ENCODE measurements around the gene ZNF333.
"Not testable (repeated sequence)": the region's sequence is repeated elsewhere in the genome, so short reads cannot be mapped to it uniquely, and the experiment has no call there.

ZNF333 gene

DNA sequence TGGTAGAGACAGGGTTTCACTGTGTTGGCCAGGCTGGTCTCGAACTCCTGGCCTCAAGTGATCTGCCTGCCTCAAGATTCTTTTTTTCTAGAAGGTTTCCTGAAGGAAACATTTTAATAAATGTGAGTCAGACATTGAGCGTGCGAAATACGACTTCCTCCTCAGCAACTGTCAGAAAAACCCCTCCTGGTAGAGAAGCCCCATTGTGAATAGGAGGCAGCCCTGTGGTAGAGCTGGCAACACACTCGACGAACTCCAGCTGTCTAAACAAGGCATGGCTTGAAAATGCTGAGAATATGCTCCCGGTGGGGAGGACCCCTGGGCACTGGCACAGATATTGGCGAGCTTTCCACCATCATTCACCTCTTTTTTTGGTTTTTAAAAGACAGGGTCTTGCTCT, 9.8 kb downstream of the ZNF333 start:
- DNase-seq (ENCODE audit: low spot score) = no peak

DNA sequence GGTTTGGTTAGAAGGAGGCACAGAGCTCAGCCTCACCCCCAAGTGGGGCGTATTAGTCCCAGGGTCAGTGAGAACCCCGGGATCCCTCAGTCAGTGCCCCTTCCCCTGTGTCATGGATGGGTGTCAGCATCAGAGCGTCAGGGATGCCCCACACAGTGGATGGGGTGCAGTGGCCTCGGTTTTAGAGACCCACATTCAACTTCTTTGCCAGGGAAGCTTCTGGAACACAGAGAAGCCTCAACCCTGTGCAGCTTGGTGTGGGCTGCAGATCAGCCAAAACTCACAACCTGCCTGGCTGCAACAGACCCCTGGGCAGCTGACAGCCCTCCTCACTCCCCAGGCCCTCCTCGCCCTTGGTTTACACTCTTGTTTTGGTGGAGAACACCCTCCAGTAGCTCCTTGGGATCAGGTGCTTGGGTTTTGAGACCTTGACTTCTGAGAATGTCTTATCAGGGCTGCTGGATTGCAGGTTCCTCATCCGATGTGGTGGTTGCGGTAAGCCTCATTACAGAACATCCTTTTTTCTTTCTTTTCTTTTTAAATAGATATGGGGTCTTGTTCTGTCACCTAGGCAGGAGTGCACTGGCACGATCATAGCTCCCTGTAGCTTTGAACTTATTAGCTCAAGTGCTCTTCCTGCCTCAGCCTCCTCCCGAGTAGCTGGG, 11.0 kb downstream of the ZNF333 start:
- no peak for DNase-seq (ENCODE audit: low spot score)

DNA sequence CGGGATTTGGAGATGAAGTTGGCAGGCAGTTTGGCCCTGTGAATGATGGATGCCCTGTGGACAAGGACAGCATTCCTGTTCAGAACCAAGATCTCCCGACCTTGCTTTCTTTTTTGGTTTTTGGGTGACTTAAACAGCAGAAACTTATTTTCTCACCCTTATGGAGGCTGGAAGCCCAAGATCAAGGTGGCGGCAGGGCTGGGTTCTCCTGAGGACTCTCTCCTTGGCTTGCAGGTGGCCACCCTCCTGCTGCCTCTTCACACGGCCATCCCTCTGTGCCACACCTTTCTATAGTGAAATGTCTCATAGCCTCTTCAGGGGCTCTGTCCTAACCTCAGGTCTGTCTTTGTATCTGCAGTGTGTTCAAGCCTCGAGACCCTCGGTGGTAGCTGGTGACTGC, 14.0 kb downstream of the ZNF333 start:
- no peak for DNase-seq (ENCODE audit: low spot score)

DNA sequence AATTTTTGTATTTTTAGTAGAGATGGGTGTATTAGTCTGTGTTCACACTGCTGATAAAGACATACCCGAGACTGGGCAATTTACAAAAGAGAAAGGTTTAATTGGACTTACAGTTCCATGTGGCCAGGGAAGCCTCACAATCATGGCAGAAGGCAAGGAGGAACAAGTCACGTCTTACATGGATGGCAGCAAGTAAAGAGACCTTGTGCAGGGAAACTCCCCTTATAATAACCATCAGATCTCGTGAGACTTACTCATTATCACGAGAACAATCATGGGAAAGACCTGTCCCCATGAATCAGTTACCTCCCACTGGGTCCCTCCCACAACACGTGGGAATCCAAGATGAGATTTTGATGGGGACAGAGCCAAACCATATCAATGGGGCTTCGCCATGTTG, 14.6 kb downstream of the ZNF333 start:
- DNase-seq (ENCODE audit: low spot score) = no peak

DNA sequence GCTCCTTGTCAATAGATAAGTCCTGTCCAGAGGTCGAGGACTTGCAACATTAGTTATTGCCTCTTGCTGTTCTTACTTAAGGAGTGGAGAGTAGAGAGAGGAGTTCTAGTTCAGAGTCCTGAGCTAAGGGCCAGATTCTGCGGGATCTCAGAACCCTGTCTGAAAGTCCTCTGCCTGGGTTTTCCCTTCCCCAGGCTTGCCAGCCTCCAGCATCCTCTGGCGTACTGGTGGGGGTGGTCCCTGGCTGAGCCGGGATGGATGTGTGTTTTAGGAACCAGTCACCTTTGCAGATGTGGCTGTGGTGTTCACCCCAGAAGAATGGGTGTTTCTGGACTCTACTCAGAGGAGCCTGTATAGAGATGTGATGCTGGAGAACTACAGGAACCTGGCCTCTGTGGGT, 26.0 kb downstream of the ZNF333 start:
- DNase-seq (ENCODE audit: low spot score) = no peak

DNA sequence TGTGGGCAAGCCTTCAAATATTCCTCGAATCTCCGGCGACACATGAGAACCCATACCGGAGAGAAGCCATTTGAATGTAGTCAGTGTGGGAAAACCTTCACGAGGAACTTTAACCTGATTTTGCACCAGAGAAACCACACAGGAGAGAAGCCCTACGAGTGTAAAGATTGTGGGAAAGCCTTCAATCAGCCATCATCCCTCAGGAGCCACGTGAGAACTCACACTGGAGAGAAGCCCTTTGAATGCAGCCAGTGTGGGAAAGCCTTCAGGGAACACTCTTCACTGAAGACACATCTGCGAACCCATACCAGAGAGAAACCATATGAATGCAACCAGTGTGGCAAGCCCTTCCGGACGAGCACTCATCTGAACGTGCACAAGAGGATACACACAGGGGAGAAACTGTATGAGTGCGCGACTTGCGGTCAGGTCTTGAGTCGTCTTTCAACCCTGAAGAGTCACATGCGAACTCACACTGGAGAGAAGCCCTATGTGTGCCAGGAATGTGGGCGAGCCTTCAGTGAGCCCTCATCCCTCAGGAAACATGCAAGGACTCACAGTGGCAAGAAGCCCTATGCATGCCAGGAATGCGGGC, 28.8 kb downstream of the ZNF333 start:
- DNase-seq (ENCODE audit: low spot score) = no peak

DNA sequence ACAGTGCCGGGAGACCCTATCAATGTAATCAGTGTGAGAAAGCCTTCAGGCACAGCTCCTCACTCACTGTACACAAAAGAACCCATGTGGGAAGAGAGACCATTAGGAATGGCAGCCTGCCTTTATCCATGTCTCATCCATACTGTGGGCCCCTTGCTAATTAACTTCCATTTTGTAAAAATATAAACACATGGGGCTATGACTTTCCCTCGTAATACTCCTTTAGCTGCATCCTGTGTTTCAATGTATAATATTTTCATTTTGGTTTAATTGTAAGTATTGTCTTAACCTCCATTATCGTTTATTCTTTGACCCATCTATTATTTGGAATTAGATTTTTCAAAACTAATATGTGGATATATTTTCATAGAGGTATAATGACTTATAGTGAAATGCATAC, 29.3 kb downstream of the ZNF333 start:
- no peak for DNase-seq (ENCODE audit: low spot score)

DNA sequence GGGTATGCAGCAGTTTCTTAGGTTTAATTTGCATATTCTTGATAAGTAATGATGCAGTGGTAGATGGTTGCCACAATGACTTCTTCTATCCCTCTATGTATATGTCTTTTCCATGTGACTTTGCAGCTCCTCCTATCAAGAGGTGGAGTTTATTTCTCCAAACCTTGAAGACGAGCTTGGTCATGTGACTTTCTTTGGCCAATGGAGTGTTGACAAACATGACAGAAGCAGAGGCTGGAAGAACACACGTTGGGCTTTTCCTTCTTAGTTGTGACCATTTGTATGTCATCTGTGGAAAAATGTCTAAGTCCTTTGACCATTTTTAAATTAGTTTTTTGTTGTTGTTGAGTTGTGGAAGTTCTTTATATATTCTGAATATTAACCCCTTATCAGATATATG, 32.3 kb downstream of the ZNF333 start:
- DNase-seq (ENCODE audit: low spot score) = no peak

DNA sequence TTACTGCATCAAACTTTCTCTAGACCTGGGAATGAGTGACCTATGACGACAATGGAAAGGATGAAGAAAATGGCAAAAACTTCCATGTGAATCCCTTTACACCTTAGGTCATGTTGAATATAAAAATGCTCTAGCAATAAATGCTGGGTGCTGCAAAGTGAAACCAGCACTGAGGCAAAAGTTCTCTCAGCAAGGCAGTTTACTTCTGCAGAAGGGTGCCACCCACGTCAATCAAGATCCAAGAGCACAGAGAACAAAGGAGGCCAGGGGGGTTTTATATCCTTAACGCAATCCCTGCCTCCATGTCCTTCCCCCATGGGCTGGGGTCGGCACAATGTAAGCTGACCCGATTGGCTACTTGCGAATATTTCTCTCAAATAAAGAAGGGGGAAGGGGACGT, 38.7 kb downstream of the ZNF333 start:
- no peak for DNase-seq (ENCODE audit: low spot score)

DNA sequence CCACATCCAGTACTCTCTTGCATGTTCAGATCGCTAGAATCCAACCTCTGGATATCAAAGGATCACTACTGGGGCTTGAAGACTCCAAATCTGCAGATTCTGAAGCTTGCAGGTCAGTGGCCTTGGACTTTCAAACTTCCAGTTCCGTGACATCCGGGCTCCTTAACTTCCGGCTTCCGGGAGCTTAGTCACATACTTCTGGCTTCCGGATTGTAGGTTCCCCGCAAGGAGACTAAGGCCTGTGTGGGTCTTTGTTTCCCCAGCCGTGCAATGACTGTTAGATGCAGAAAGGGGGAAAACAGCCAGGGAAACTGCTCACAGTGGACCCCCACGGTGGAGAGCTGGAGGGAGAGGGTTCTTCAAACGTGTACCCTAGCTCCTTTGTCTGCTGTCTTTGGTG, 41.4 kb downstream of the ZNF333 start:
- DNase-seq (ENCODE audit: low spot score) = no peak

DNA sequence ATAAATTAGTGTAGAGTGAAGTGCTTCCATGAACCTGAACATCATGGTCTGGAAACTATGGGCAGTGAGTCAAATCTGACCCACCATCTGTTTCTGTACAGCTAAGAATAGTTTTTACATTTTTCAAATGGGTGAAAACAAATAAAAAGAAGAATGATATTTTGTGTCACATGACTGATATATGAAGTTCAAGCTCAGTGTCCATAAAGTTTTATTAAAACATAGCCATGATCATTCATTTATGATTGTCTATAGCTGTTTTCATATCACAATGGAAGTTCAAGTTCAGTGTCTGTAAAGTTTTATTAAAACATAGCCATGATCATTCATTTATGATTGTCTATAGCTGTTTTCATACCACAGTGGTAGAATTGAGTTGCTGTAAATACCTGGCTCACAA, 42.7 kb downstream of the ZNF333 start:
- DNase-seq (ENCODE audit: low spot score) = no peak

DNA sequence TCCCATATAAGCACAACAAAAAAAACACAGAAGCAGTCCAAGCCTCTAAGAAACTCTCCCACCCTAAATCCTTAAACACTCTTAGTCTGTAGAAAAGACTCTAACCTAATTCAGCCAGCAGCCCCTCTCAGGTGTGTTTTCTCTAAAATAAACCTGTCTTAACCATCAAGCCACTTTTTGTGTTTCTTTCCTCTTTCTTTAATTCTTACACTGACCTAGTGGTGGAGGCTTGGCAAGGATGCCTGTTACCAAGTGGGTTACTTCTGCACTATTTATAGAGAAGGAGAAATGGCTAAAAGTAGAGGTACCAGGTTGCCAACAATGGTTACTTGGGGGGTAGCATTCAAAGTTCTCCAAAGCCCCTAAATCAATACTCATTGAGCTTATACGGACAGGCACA, 43.7 kb downstream of the ZNF333 start:
- no peak for DNase-seq (ENCODE audit: low spot score)

DNA sequence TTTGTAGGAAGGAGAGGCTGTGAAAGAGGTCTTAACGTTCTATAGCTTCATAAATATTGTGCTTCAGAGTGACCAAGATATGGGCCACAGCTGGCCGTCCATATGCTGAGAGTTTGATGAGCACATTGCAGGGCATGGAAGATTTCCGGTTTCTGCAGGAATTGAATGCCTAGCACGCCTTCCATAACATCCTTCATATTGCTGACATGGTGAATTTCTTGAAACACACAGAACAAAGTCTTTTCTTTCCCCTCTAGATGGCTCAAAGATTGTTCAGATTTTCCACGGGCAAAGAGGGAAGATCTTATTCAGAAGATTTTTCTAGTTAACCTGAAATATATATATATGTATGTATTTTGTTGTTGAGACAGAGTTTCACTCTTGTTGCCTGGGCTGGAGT, 46.1 kb downstream of the ZNF333 start:
- DNase-seq (ENCODE audit: low spot score) = no peak

DNA sequence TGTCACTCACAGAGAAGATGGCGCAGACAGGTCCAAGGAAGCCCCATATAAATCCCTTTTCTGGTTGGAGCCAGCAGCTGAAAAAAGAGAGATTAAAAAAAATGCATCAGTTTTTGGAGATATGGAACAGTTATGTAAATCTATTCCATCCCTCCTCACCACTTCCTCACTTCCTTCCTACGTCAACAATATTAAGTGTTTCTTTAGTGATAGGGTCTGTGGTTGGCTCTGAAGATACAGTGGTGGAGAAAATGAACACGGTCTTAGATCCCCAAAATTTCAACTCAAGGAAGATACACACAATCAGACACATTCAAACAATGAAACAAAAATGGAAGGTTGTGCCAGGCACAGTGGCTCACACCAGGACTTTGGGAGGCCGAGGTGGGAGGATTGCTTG, 57.0 kb downstream of the ZNF333 start:
- DNase-seq (ENCODE audit: low spot score) = no peak

DNA sequence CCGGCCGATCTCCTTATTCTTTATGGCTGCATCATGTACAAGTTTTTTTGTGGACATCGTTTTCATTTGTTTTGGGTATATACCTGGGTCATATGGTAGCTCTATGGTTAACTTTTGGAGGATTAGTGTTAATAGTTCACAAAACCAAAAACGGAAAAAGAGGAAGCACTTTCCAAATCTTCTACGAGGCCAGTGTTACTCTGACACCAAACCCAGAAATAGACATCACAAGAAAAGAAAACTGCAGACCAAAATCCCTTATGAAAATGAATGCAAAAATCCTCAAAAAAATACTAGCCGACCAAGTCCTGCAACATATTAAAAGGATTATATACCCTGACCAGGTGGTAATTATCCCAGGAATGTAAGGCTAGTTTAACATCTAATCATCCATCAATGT, 58.8 kb downstream of the ZNF333 start:
- no peak for DNase-seq (ENCODE audit: low spot score)

DNA sequence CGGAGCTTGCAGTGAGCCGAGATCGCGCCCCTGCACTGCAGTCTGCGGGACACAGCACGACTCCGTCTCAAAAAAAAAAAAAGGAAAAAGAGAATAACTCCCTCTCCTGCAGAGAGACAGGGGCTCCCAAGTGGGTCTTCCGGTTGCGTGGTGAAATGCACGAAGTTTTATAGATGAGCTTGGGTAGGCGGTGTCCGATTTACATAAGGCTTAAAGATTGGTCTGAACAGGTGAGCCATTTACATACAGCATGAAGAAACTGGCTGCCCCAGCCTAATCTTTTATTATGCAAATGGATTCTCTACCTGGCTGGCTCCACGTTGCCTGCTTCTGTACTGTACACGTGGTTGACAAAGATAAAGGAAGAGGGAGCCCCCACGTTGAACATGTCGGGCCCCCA, 69.0 kb downstream of the ZNF333 start:
- no peak for DNase-seq (ENCODE audit: low spot score)

DNA sequence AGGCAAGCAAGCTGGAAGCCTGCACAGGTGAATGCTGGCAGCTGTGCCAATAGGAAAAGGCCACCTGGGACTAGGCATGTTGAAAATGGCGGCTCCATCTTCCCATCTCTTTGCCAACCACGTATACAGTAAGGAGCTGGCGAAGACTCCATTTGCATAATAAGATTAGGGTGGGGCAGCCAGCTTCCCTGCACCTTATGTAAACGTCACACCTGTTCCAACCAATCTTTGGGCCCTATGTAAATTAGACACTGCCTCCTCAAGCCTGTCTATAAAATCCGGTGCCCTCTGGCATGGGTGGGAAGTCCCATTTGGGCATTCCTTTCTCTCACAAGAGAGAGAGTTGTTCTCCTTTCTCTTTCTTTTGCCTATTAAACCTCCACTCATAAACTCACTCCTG, 71.8 kb downstream of the ZNF333 start:
- no peak for DNase-seq (ENCODE audit: low spot score)

DNA sequence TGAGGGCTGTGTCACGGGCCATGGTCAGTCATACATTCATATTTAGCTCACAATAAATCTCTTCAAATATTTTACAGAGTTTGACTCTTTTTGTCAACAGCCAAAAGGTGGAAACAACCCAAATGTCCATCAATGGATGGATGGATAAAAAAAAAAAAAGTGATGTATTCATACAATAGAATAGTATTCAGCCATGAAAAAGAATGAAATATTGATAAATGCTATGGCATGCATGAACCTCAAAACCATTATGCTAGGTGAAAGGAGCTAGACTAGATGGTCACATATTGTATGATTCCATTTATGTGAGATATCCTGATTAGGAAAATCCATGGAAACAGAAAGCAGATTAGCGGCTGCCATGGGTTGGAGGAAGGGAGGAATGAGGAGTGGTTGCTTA, 72.3 kb downstream of the ZNF333 start:
- no peak for DNase-seq (ENCODE audit: low spot score)

DNA sequence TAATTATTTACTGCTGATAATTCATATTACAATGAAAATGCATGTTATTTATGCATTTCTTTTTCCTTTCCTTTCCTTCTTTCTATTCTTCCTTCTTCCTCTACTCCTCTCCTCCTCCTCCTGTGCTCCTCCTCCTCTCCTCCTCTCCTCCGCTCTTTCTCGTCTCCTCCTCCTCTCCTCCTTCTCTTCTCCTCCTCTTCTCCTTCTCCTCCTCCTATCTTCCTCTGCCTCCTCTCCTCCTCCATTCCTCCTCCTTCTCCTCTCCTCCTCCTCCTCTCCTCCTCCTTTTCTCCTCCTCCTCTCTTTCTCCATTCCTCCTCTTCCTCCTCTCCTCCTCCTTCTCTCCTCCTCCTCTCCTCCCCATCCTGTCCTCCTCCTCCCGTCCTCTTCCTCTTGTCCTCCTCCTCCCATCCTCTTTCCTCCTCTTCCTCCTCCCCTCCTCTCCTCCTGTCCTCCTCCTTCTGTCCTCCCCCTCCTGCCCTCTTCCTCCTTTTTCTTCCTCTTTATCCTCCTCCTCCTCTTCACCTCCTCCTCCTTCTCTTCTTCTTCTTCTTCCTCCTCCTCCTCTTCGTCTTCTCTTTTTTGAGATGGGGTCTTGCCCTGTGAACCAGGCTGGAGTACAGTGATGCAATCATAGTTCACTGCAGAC, 73.8 kb downstream of the ZNF333 start:
- no peak for DNase-seq (ENCODE audit: low spot score)

DNA sequence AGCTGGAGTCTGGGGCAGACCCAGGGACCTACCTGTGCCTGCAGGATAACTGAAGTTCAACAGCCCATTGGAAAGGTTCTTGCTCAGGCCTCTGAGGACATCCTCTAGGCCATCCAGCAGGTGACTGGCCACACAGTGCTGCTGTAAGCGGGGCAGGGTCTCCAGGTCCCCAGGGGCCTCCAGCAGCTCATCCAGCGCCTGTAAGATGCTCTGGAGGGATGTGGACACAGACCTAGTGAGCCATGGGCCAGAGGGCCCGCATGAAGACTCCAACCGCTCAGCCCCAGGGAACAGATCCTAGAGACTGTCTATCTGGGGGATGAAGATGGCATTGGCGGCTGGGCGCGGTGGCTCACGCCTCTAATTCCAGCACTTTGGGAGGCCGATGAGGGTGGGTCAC, 74.6 kb downstream of the ZNF333 start:
- DNase-seq (ENCODE audit: low spot score) = no peak

DNA sequence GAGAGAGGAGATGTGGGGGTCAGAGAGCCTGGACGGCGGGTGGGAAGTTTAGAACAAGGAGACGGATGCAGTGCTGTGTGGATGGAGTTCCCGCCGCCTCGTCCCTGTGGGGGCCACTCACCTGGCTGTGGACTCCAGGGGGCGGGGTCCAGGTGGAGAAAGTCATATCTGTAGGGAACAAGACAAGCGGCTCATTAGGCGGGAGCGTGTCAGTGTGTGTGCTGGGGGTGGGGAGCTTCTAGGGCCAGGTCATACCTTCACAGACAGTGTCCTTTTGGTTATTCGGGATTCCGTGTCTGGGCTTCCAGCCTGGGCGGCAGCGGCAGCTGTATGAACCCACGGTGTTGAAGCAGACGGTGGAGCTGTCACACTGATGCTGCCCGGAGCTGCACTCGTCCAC, 75.6 kb downstream of the ZNF333 start:
- DNase-seq (ENCODE audit: low spot score) = not testable (repeated sequence)

DNA sequence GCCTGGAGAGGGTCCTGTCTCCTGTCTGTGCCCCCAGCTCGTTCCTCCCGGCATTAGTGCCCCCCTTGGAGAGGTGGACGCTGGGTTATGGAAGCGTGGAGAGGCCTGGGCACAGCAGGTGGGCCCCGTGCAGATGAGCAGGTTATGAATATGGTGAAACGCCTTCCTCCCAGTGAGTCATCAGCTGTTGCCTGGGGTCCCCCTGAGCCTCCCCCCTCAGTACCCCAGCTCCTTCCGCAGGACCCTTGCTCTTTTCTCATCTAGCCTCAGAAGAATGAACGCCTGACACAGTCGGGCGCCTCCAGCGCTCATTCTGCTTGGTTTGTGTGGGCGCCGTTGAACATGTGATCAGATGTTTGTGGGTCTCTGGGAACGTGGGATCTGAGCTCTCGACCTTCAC, 76.0 kb downstream of the ZNF333 start:
- not testable (repeated sequence) for DNase-seq (ENCODE audit: low spot score)

DNA sequence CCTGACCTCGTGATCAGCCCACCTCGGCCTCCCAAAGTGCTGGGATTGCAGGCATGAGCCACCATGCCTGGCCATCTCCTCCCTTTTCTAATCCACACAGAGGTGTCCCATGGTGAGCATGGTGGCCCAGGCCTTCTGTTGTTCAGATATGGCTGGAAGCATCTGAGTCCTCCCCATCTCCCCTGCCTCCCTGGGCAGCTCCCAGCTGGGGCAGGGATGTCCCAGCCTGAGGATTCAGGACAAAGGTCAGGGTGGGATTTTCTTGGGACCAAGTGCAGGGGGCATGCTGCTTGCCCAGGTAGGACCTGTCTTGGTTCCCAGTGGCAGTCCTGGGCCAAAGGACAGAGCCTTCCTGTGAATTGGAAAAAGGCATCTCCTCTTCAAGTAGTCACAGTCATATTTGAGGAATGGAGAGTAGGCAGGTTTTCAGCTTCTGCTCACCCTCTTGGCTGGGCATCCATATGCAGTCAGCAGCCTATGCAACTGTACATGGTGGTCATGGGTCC, 77.7 kb downstream of the ZNF333 start:
- no peak for DNase-seq (ENCODE audit: low spot score)

DNA sequence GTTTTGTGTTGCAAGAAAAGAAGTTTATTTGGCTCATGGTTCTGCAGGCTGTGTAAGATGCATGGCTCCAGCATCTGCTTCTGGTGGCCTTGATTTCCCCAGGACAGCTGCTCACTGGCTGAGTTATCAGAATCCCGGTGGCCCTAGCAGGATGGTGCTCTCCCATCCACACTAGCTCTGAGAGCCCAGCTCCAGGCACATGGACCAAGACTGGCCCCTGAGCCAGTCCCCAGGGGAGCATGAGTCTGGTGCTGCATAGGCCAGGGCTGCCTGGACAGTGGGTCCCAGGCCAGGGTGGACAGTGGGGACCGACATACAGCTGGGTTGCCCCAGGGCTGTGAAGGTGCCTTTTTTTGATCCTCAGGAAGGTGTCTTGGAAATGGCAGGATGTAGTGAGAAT, 78.2 kb downstream of the ZNF333 start:
- no peak for DNase-seq (ENCODE audit: low spot score)
